HG03095 (cell line): ENCODE measurements around the gene TTN.
"Not testable (repeated sequence)": the region's sequence is repeated elsewhere in the genome, so short reads cannot be mapped to it uniquely, and the experiment has no call there.

Experiments used
- ATAC-seq: cut with Tn5 transposase; IDR thresholded peaks from one replicate; pipeline ENCODE4 v1.9.1; 2021; ENCODE audit warnings: moderate library complexity; ENCODE audit not compliant: unreplicated experiment

TTN gene

DNA sequence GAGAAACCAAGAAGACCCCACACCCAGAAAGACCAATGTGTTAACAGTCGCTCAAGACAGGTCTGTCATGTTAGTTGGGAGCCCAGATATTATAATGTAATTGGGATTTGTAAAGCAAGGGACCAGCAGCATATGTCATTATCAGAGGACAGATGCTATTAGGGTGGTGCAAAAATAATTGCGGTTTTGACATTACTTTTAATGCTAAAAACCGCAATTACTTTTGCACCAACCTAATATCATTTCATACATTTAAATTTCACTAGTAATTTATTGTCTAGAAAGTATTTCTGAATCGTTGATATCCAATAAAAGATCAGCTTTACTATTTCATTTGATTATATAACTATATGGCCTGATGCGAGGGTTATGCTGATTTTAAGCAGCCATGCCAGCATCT lies 131.2 kb downstream of the TTN start:
- ATAC-seq, result no peak

DNA sequence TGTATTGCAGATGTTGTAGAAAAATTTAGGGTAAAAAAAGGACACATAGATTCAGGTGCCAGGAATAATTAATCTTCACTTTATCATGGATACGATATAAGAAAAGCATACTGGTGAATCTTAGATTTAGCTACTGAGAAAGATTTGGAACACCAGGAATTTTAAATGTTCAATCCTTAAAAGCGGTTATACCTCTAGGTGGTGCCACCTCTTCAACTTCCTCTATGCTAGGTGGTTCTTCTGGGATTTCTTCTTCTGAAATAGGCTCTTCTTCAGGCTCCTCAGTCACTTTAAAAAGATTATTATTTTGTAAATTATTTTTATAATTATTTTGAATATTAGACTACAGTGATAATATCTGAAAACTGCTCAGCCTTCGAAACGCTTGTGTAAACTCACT lies 133.1 kb downstream of the TTN start:
- ATAC-seq, result no peak

DNA sequence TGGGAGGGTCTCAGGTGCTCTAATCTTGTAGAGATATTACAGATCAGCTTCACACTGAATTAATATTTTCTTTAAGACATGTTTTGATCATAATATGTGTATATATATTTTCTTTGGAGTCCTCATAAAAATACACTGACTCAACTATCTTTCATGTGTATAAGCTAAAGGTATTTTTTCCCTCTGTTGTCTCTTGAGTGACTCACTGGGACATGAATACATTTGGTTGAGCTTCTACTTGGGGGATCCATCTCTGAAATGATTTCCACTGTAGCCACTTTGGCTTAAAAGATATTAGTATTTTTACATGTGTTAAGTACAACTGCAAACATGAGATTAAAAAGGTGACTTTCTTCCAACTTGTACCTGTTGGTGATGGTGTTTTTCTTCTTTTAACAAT lies 140.8 kb downstream of the TTN start:
- no peak for ATAC-seq

GRCh38 chr2:178658480-178658879 lies 148.7 kb downstream of the TTN start:
- not testable (repeated sequence) for ATAC-seq

DNA sequence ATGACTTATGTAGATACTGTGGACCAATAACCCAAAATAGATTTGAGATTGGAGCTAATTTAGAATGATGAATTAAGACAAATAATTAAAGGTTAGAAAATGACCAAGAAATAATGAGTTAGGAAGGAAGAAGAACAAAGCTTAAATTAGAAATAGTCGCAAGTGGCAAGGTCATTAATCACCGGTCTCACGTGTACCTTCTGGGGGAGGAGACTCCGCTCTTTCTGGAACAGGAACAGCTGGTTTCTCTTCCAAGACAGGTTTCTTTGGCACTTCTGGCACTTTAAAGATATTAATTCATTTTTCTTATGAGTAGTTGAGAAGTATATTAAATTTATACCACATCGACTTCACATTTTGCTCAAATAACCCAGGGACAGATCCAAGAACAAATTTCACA lies 156.7 kb downstream of the TTN start:
- no peak for ATAC-seq

DNA sequence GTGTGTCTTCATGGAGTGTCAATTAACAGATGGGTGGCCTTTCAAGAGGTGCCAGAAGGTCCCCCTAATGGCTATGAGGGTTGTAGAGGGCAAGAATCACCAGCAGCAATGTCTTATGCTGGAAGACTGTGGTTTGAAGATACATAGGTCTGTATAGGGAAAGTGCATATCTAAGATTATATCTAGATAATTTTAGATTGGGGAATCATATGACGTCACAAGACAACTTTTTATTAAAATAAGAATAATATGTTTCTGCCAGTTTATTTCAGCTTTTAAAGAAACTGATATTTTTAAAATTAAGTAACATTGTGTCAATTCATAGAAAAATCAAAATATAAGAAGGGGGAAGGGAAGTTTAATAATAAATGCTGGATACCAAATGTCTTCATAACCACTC lies 162.3 kb downstream of the TTN start:
- ATAC-seq, result no peak

DNA sequence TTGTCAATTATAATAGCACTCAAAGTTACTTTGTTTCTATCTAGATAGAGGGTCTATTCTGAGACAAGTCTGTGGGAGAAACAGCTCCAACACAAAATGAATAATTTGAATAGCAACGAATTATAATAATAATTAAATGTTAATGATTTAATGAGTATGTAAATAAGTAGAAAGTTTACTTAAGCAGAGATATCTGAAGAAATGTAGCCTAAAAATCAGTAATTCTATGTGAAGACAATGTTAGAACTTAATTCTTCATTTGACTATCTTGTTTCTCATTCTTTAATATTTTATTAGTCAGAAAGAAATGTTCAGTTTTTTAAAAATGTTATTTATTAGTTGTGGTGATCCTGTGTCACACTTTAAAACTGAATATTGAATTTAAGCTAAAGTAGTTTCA lies 165.7 kb downstream of the TTN start:
- ATAC-seq, result no peak

GRCh38 chr2:178635897-178636296 lies 171.3 kb downstream of the TTN start:
- no peak for ATAC-seq

DNA sequence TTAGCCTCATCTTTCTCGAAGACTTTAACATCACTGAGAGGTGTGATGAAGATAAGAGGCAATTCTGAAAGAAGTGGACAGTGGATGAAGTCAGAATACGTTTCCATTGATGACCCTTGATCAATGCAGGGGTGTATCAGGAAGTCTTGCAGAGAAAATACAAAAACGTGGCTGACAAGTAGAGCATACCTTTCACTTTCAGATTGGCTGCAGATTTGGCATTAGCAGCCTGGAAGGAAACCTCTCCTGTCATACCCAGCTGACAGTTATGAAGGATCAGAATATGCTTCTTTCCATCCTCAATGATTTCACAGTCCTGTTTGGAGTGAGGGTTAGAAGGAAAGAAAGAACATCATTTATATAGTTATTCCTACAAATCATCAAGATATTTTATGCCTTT lies 174.5 kb downstream of the TTN start:
- ATAC-seq, result peak; percentile 50

DNA sequence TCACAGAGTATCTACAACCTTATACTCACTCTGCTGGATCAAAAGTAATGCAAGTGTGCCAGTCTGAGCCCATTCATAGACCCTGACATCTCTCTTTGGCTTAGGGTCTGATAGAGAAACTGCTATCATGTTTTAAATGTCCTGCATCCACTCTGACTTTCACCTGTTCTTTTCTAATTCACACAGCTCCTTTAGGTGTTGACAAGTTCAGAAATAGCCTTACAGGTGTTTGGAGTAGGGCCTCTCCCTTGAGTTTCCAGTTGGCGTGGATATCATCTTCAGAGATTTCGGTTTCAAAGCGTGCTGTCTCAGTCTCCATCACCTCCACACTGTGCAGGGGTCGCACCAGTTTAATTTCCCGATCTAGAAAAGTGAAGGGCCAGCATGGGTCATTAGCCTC lies 176.6 kb downstream of the TTN start:
- ATAC-seq, result no peak

GRCh38 chr2:178629463-178629862 lies 177.8 kb downstream of the TTN start:
- ATAC-seq, result no peak

DNA sequence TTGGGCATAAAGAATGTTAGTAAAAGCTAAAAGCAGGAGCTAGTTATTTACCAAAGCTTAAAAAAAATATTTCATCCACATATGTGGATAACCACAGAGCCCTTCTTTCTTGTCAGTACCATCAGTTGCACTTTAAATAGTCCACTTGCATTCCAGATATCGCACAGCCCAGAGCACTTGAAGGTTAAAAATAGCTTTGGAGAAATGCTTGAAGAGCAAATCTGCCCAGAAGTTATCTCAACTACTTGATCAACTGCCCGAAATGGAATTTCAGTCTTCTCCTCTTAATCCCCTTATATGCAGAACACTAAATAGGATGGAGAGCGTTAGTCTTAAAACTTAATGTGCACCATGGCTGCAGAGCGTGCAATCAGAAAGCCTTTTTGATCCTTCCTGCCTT lies 178.6 kb downstream of the TTN start:
- no peak for ATAC-seq

GRCh38 chr2:178627401-178627800 lies 179.8 kb downstream of the TTN start:
- ATAC-seq, result no peak

DNA sequence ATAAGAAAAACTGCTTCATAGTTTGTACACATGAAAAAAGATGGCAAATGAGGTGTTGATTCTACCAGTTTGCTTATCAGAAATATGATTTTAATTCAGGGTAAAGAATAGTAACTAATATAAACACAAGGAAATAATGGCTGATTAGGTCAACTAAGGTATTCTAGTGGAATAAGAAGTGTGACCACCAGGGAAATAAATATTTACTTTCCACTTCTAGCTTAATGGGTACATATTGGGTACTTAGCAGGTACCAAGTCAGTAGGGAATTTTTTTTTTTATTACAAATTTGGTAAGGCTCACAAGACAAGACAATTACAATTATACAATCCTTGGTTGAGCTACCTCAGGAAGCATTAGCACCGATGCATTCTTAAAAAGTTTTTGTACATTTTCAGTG lies 191.3 kb downstream of the TTN start:
- ATAC-seq, result no peak

DNA sequence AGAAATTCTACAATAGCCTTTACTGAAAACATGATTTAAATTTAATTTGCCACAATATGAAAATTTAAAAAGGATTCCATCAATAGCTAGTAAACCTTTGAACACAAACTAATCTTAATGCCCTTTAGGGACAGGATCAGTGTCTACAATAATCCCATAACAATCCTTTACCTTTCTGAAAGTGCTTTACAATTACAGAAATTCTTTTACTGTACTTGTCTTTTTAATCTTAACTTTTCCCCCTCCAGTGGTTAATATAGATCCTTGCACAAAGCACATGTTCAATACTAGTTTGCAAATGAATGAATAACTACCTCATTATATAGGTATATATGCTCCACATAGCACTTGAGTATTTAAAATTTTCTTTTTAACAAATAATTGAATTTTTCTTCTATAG lies 204.3 kb downstream of the TTN start:
- no peak for ATAC-seq

DNA sequence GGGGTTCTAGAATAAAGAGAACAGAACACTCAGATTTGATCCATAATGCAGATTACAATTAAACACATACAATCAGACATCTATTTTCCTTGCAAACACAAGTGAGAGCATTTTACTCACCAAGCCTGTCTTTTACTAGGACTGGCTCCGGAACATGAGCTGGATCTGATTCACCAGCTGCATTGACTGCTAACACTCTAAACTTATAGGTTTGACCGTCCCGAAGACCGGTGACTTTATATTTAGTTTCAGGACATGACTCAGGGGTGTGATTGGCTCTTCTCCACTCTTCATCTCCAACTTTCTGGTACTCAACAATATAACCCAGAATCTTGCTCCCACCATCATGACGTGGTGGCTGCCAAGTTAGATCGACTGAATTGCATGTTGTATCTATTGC lies 214.6 kb downstream of the TTN start:
- ATAC-seq, result no peak

DNA sequence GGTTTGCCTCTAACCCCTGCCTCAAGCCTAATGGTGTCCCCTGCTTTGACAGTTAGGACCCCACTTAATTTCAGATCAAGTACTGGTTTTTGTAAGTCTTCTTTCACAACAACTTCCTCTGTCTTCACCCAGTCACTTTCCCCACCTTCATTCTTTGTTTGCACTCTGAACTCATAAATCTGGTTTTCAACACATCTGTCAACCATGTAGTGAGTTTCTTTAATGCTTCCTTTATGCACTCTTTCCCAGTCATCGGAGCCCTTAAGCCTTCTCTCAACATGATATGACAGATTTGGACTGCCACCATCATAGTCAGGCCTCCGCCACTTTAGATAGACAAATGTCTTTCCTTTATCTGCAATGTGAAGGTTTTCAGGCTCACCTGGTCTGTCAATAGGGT lies 217.9 kb downstream of the TTN start:
- ATAC-seq, result no peak

DNA sequence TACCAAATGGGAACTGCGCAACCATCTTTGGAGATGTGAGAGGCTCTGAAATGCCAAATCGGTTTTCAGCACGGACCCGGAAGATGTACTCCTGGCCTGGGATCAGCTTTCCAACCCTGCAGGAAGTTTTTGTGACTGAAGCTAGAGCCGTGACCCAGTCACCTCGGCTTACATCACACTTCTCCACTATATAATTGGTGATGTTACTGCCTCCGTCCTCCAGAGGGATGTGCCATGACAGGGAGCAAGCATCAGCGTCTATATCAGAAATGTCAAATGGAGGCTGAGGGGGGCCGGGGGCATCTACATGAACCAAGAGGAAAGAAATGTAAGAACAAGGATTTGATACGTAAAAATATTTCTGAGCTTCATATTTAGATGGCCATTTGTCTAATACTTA lies 222.6 kb downstream of the TTN start:
- ATAC-seq, result no peak

DNA sequence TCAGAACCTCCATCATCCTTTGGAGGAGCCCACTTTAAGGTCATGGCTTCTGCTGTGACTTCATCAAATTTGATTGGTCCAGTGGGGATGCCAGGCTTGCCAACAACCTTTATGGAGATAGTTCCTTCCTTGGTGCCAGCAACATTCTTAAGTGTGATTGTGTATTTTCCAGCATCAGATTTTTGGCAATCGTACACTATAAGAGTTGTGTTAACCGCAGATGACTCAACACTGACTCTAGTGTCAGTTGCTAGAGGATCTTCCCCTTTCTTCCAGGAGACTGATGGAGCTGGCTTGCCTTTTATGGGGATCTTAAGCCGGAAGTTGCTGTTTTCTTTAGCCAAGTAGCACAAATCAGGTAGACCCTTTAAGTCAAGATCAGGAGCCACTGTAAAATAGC lies 228.2 kb downstream of the TTN start:
- no peak for ATAC-seq

DNA sequence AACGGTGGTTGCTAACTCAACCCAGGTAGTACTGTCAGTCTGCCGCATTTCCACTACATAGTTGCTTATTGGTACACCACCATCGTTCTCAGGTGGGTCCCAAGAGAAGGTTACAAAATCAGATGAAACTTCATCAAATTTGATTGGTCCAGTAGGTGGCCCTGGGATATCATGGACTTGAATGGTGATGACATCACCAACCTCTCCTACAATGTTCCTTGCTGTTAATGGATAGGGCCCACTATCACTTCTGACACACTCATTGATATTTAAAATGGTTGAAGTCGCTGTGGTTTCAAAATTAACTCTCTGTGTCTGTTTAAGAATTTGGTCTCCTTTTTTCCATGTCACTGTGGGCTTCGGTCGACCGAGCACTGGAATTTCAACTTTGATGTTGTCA lies 232.4 kb downstream of the TTN start:
- no peak for ATAC-seq

DNA sequence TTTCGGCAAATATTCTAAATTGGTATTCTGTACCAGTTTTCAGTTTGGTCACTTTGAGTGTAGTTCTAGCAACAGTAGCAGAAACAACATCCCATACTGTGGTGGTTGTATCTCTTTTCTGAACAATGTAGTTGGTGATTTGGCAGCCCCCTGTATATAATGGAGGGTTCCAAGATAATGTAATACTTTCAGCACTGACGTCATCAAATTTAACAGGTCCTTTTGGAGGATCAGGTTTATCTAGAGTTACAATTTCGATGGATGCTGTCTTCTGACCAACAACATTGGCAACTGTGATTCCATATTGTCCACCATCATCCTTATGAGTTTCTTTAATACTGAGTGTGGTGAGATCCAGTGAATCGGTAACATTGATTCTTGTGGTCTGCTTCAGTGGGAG lies 239.0 kb downstream of the TTN start:
- no peak for ATAC-seq

- ATAC-seq, result no peak
Observed at GRCh38 chr2:178553047-178553446, 254.2 kb downstream of the TTN start.

GRCh38 chr2:178550352-178550751 lies 256.9 kb downstream of the TTN start:
- peak; percentile 60 for ATAC-seq

- no peak for ATAC-seq
Observed at GRCh38 chr2:178542569-178542968, 264.7 kb downstream of the TTN start.
